AG04449 (cell line): ENCODE results near the gene DOCK10.

Source experiments
- CTCF ChIA-PET: fragments of 350-600 bp; formaldehyde crosslinking; extraction: SDS; loops from one replicate; lab custom pipeline; 2021; ENCODE audit warnings: antibody characterized with exemption; lab: Yijun Ruan, JAX
- POLR2A ChIA-PET: fragments of 400-600, 350-600 bp; formaldehyde crosslinking; extraction: SDS; loops from one replicate; lab custom pipeline; 2020; ENCODE audit warnings: antibody characterized with exemption, inconsistent platforms; lab: Yijun Ruan, JAX
- DNase-seq: peaks from one replicate; pipeline ENCODE4 v3.0.0-alpha.2; 2010; ENCODE audit warnings: low read depth, low spot score
- H3K4me3 ChIP-seq: 2 replicates; pipeline ENCODE4 v1.5.1; 2011; ENCODE audit warnings: low read depth, mild to moderate bottlenecking, control low read depth, low read length
- TF ChIP-seq, protein P1 (sequence below): IDR thresholded peaks from one replicate; pipeline ENCODE4 v1.5.1; 2011; ENCODE audit warnings: mild to moderate bottlenecking, moderate library complexity, low read length, control low read depth, inconsistent platforms; ENCODE audit not compliant: insufficient read depth; ENCODE audit errors: missing control alignments

Gene DOCK10

DNA sequence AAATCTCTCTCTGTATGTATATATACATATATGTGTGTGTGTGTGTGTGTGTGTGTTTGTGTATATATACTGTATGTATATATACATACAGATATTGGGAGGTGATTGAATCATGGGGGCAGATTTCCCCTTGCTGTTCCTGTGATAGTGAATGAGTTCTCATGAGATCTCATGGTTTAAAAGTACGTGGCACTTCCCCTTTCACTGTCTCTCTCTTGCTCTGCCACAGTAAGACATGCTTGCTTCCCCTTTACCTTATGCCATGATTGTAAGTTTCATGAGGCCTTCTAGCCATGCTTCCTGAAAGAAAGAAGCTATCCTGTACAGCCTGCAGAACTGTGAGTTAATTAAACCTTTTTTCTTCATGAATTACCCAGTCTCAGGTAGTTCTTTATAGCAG, 307.3 kb downstream of the DOCK10 start:
- DNase-seq = no peak
- ChIA-PET CTCF (no interaction called here), POLR2A (no interaction called here)
- TF ChIP-seq, protein P1, sequence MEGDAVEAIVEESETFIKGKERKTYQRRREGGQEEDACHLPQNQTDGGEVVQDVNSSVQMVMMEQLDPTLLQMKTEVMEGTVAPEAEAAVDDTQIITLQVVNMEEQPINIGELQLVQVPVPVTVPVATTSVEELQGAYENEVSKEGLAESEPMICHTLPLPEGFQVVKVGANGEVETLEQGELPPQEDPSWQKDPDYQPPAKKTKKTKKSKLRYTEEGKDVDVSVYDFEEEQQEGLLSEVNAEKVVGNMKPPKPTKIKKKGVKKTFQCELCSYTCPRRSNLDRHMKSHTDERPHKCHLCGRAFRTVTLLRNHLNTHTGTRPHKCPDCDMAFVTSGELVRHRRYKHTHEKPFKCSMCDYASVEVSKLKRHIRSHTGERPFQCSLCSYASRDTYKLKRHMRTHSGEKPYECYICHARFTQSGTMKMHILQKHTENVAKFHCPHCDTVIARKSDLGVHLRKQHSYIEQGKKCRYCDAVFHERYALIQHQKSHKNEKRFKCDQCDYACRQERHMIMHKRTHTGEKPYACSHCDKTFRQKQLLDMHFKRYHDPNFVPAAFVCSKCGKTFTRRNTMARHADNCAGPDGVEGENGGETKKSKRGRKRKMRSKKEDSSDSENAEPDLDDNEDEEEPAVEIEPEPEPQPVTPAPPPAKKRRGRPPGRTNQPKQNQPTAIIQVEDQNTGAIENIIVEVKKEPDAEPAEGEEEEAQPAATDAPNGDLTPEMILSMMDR = no peak
- H3K4me3 ChIP-seq = no peak overlapping the region

DNA sequence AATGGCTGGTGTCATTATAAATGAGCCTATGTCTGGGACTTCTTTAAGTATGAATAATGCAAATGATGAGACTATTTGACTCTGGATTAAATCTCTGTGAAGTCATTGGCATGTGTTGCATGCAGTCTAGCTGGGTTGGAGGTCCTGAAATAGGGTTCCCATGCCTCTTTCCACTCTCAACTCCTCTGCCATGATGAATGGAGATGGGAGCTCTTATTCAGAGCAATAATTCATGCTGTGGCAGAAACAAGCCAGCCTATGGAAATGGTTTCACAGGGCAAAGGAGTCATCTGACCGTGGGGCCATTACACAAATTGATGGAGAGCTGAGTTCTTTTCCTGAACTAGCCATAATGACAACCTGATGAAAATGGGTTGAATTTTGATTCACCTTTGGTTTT, 310.6 kb downstream of the DOCK10 start:
- H3K4me3 ChIP-seq = no peak overlapping the region
- TF ChIP-seq, protein P1 = no peak
- POLR2A ChIA-PET = no interaction called here
- no peak for DNase-seq
- CTCF ChIA-PET = no interaction called here

DNA sequence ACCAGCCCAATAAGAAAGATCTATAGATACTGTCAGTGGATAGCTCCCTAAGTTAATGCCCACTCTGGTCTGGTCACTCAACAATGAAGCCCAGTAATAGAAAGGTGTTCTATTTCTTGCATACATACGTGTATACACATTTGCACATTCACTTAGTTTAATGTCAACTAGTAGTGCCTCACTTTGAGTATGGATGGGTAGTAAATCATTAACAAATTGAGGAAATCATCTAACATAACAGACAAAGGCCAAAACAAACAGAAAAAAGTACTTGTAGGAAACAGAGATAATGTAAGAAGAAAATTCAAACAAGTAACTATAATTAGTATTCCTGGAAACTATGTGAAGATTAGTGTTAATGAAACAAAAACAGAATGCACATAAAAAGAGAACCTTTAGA, 312.8 kb downstream of the DOCK10 start:
- H3K4me3 ChIP-seq = no peak overlapping the region
- no peak for DNase-seq
- TF ChIP-seq, protein P1 = no peak
- POLR2A ChIA-PET = no interaction called here
- CTCF ChIA-PET = no interaction called here

DNA sequence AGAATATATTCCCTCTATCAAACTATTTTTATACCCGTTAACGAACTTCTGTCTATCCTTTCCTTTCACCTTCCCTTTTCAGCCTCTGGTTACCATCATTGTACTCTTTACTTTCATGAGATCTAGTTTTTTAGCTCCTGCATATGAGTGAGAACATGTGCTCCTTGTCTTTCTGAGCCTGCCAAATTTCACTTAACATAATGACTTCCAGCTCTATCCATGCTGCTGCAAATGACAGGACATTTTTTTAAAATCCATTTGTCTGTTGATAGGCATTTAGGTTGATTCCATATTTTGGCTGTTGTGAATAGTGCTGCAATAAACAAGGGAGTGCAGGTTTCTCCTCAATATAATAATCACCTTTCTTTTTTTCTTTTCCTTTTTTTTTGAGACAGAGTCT, 317.9 kb downstream of the DOCK10 start:
- no peak for DNase-seq
- ChIA-PET POLR2A (no interaction called here), CTCF (no interaction called here)
- TF ChIP-seq, protein P1 = no peak
- no peak overlapping the region for H3K4me3 ChIP-seq

DNA sequence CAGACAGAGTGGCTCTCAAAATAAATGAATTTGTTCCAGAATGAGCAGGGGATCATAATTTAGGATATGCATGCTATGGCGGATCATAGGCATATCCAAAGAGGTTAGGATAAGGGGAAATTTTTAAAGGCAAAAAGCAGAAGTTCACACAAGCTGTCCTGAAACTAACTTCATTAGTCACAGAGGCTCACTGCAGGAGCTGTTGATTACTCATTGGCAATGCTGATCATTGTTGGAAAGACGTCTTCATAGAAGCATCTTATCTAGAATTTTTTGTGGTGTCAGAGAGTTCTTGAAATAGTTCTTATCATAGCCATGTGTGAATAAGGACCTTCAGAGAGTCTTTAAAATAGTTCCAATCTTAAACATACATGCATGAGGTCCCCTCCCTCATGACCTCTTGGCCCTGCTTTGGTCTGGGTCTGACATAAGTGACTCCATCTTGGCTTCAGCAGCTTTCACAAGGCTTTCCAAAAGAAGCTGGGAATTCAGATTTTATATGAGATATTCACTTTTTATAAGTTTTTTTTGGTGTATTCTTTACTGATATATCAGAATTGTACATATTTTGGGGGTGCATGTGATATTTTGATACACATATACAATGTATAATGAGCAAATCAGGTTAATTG, 318.6 kb downstream of the DOCK10 start:
- CTCF ChIA-PET = interaction anchor here (1.5 kb wide), 1 partner anchor 355 kb away, joined by 4 read pairs; no protein-coding TSS in a partner anchor
- DNase-seq = no peak
- TF ChIP-seq, protein P1 = no peak
- no peak overlapping the region for H3K4me3 ChIP-seq
- POLR2A ChIA-PET = no interaction called here

DNA sequence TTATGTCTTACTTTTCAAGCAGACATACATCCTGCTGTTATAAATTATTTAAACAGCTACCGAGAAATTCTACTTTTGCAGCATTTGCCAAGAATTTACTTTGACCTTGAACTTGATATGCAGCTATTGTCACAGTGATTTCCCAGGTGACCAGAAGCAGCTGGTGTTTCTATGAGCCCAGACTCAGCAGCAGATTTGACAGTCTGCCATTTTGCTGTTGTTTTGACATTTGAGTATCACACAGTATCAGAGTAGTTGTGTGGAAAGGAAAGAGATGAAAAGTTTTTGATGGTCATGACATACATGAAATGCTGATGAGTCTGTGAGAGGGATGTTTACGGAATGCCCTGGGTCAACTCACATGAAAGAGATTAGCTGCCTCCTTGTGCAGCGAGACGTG, 319.5 kb downstream of the DOCK10 start:
- TF ChIP-seq, protein P1 = no peak
- H3K4me3 ChIP-seq = no peak overlapping the region
- POLR2A ChIA-PET = no interaction called here
- CTCF ChIA-PET = interaction anchor here (1.5 kb wide), 1 partner anchor 354 kb away, joined by 4 read pairs; no protein-coding TSS in a partner anchor
- DNase-seq = no peak
